Measurements from ENCODE around the gene UNC79.
"Not testable (repeated sequence)": the region's sequence is repeated elsewhere in the genome, so short reads cannot be mapped to it uniquely, and the experiment has no call there.

Gene UNC79

DNA sequence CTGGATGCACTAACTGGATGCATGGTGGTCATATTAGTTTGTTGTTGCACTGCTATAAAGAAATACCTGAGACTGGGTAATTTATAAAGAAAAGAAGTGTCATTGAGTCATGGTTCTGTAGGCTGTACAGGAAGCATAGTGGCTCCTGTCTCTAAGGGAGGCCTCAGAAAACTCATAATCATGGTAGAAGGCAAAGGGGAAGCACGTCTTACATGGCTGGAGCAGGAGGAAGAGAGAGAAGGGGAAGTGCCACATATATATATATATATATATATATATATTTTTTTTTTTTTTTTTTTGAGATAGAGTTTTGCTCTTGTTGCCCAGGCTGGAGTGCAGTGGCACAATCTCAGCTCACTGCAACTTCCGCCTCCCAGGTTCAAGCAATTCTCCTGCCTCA is 62.9 kb downstream of the UNC79 start:
- not testable (repeated sequence) for DNase-seq (ENCODE audit: low read depth in 2 of 2)

DNA sequence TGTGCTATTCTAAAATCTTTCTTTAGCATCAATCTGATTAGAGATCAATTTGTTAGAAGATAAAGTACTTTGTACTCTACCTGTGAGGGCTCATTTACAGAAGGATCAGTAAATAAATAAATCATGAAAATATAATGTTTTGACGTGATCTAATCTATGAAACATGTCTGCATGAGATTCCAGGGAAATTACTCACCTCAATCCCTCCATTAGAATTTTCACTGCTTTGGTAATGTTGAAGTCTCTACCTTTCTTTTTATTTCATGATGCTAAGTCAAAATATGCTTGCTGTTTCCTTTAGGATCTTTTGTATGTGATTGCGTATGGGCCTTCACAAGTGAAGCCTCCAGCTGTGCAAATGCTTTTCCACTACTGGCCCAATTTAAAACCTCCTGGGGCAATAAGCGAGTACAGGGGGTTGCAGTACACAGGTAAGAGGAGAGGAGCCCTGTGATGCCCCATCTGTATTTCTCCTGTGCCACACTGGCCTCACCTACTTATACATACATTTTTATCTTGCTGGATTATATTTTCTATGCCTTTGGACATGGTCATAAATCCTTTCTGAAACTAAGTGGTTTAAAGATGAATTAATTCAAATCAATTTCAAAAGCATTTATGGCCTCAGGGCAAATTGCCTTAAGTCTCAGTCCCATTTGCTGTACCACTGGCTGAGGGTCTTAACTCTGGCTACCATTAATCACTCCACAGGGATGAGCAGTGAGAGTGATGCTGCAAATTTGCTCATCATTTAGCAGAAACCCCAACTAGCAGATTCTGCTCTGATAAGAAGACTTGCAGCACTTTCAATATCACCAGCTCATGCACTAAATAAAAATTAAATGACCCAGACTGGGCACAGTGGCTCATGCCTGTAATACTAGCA is 66.4 kb downstream of the UNC79 start:
- no peak for DNase-seq (ENCODE audit: low read depth in 2 of 2)

DNA sequence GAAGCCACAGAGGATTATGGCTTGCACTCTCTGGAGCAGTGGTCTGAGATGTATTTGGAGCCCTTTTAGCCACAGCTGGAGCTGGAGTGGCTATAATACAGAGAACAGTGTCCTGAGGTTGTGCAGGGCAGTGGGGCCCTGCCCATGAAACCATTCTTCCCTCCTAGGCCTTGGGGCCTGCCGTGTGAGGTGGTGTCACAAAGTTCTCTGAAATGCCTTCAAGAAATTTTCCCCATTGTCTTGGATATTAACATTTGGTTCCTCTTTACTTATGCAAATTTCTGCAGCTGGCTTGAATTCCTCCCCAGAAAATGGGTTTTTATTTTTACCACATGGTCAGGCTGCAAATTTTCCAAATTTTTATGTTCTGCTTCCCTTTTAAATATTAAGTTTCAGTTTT is 79.3 kb downstream of the UNC79 start:
- no peak for DNase-seq (ENCODE audit: low read depth in 2 of 2)

- DNase-seq (ENCODE audit: low read depth in 2 of 2) = no peak
Measured at GRCh38 chr14:93511001-93511400, 80.3 kb downstream of the UNC79 start.

DNA sequence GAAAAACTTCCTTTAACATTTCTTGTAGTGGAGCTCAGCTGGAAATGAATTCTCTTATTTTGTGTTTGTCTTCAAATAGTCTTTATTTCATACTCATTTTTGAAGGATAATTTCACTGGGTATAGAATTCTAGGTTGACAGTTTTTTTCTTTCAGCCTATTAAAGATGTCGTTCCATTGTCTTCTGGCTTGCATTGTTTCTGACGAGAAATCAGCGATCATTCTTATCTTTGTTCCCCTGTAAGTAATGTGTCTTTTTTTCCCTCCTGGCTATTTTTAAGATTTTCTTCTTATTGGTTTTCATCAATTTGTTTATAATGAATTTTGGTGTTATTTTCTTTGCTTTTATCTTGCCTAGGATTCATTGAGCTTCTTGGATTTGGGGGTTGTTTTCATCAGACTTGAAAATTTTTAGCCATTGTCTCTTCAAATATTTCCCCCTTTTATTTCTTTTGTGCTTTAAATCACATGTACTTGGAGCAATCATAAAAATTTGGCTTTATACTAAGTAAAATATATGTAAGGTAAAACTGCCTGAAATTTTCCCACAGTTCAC is 89.4 kb downstream of the UNC79 start:
- DNase-seq (ENCODE audit: low read depth in 2 of 2) = no peak

DNA sequence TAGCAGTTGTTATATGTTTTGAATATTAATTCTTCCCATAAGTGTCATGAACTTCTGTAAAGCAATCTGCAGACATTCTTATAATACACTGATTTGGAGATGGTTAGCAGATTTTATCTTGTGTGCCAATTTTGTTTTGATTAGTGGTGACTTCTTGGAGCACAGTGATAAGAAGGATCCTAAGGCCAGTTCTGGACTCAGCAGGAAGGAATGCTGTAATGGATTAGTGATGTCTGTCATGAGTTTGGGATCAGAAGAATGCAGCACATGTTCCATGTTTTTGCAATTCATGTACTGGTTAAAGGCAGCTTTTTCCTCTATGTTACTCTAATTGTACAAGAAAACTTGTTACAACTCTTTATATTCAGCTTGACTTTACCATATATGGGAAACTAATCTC is 91.5 kb downstream of the UNC79 start:
- no peak for DNase-seq (ENCODE audit: low read depth in 2 of 2)

DNA sequence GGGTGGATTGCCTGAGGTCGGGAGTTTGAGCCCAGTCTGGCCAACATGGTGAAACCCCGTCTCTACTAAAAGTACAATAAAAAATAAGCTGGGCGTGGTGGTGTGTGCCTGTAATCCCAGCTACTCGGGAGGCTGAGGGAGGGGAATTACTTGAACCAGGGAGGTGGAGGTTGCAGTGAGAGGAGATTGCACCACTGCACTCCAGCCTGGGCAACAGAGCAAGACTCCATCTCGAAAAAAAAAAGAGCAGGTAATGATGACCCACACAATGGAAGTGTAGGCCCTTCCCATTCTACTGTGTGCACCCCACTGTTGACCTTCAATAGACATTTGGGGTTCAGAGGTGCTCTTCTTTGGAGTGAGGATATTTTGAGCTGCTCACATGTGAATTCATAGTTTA is 94.5 kb downstream of the UNC79 start:
- DNase-seq (ENCODE audit: low read depth in 2 of 2) = not testable (repeated sequence)

- DNase-seq (ENCODE audit: low read depth in 2 of 2) = no peak
Measured at GRCh38 chr14:93525696-93526451, 95.1 kb downstream of the UNC79 start.

DNA sequence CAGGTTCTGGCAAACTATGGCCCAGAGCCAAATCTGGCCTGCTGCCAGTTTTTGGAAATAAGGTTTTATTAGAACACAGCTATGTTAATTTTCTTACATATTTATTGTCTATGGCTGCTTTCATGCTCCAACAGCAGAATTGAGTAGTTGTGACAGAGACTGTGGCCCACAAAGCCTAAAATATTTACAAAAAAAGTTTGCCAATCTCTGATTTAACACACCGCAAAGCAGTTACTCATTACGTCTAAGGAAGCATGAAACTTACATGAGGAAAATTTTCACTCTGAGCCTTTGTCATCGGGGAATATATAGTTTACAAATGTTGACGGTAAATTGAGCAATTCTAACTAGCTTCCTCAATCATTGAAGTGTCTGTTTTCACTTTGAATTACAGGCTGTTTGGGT is 96.5 kb downstream of the UNC79 start:
- DNase-seq (ENCODE audit: low read depth in 2 of 2) = no peak

GRCh38 chr14:93528884-93529558 is 98.3 kb downstream of the UNC79 start:
- no peak for DNase-seq (ENCODE audit: low read depth in 2 of 2)

GRCh38 chr14:93531644-93532043 is 100.9 kb downstream of the UNC79 start:
- no peak for DNase-seq (ENCODE audit: low read depth in 2 of 2)

GRCh38 chr14:93532541-93532940 is 101.8 kb downstream of the UNC79 start:
- DNase-seq (ENCODE audit: low read depth in 2 of 2) = no peak

DNA sequence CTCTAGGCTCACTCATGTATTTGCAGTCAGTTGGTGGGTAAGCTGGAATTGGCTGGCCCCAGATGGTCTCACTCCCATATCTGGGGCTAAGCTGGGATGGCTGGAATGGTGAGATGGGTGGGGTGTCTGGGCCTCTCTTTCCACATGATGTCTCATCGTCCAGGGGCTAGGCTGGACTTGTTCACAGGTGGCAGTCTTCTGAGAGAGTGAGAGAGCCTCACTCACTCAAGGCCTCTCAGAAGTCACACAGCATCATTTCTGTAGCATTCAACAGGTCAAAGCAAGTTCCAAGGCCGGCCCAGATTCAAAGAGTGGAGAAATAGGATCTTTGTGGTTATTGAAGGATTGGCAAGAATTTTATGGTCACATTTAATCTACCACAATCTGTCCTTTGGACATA is 102.7 kb downstream of the UNC79 start:
- DNase-seq (ENCODE audit: low read depth in 2 of 2) = no peak

DNA sequence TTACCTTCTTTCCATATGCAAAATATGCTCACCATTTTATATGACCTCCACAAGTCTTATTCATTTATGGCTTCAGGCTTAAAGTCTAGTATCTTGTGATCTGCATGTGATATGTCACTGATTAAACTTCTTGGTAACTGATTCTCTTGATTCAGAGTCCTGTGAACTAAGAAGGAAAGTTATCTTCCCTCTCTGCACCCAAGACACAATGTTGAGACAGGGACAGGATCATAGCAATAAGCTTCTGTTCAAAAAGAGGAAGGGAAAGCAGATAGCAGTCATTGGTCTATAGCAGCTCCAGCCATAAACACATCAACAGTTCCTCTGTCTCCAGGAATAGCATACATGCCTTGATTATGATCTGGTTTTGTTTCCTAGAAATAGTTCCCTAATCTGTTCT is 103.1 kb downstream of the UNC79 start:
- no peak for DNase-seq (ENCODE audit: low read depth in 2 of 2)

DNA sequence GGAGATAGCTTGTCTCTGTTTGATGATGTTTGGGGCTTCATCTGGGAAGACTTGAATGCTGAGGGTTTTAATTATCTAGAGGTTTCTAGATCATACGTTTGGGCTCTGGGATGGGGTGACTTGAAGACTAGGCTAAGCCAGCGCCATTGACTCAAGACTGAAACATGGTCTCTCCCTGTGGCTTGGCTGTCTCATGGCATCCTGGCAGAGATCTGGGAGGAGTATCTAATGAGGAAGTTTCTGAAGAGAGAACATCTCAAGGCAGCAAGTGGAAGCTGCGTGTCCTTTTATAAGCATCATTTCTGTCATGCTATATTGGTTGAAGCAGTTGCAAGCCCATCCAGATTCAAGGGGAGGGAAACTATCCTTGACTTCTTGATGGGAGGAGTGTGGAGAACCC is 104.8 kb downstream of the UNC79 start:
- DNase-seq (ENCODE audit: low read depth in 2 of 2) = no peak

DNA sequence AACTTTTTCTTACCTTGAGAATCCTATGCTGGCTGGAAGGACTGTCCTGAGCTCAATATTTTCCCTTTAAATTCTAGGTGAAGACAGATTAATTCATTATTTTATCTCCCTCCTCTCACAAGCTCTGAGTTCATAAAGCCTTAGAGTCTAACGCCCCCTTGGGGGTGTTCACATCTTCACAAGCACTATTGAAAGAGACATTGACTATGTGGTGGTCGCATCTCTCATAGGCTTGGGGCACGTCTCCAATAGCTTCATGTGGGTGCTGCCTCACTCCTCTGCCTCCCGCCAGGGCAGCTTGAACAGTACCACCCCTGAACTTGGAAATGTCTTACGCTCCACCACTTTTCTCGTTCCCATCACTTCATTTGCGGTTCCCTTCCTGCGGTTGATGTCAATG is 106.2 kb downstream of the UNC79 start:
- no peak for DNase-seq (ENCODE audit: low read depth in 2 of 2)

- no peak for DNase-seq (ENCODE audit: low read depth in 2 of 2)
Measured at GRCh38 chr14:93537951-93538350, 107.2 kb downstream of the UNC79 start.

GRCh38 chr14:93538413-93538812 is 107.7 kb downstream of the UNC79 start:
- no peak for DNase-seq (ENCODE audit: low read depth in 2 of 2)

- DNase-seq (ENCODE audit: low read depth in 2 of 2) = no peak
Measured at GRCh38 chr14:93540235-93540634, 109.5 kb downstream of the UNC79 start.

GRCh38 chr14:93543766-93544165 is 113.0 kb downstream of the UNC79 start:
- no peak for DNase-seq (ENCODE audit: low read depth in 2 of 2)

GRCh38 chr14:93544212-93544611 is 113.5 kb downstream of the UNC79 start:
- DNase-seq (ENCODE audit: low read depth in 2 of 2) = no peak

DNA sequence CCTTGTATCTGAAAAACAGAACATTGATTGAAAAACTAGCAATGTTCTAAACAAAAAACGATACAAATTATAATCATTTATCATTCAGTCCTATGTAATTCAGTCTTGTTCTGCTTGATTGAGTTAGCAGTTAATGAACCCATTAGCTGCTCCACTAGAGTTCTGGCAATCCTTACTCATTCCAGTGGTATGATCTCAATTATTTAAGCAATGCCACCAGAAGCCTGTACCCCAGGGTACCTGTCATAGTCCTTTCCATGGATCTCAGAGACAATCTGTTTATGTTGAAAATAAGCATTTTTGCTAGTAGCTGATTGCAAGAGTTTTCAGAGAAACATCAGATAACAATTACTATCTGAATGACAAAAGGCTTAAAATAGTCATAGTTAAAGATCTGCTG is 115.9 kb downstream of the UNC79 start:
- no peak for DNase-seq (ENCODE audit: low read depth in 2 of 2)
